K562 treated with DMSO at 1 percent for 24 hours (cell line): Measurements from ENCODE around the gene EPHB3. TPM values are rescaled to one million over a fixed set of nuclear protein-coding genes. Genes with fewer than 3 reads are reported as not detected.

Experiments
- total RNA-seq: library from RNA; unstranded; fragments of 300-600 nt; gene quantifications from 2 replicates; pipeline ENCODE4 v1.2.3, GENCODE V29; 2022; ENCODE audit warnings: low read depth; ENCODE audit not compliant: insufficient read depth

Gene EPHB3
- not detected in 2 replicates for total RNA-seq

DNA sequence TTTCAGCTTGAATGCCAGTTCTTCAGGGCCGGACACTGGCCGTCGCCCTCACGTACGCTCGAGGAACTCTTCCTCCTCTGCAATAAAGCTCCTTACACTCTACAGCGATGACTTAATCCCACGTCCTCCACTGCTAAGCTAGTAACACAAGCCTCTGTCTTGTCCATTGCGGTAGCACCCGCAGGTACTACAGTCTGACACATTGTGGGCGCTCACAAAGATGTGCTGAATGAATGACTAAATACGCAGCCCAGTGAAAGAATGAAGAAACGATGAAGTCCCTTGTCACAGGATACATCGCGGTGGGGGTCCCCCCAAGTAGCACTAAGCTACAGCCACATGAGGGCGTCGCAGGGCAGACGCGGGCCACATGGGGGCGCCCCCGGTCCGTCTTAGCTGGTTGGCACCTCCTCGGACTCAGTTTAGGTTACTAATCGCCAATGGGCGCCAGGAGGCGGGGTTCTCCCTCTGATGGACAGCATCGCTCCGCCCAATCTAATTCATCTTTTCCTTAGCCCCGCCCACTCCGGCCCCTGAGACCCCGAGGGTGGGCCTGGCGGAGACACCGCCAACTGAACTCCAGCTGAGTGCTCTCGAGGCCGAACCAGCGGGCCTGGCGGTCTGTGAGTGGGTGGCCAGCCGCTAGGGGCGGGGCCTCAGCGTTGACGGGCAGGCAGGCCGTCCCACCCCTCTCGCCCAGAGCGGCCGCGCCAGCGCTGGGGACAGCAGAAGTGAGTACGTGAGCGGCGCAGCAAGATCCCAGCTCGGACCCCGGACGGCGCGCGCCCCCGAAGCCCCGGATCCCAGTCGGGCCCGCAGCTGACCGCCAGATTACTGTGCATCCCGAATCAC, at the start of gene EPHB3:
Gene EPHB3 (plus strand): TSS at position 725 of the 852 bp plus-strand sequence. CDS start 451 bp downstream, outside the sequence.

Other genes starting within 250 kb of the EPHB3 start
- gene EIF4G1, start 247.2 kb upstream of the EPHB3 start, total RNA-seq: 223 and 230 TPM in 2 replicates
- 22.9 and 24.4 TPM in 2 replicates for gene FAM131A, start 224.2 kb upstream of the EPHB3 start, total RNA-seq
- 9.1 and 10.1 TPM in 2 replicates for gene CLCN2, start 200.2 kb upstream of the EPHB3 start, total RNA-seq
- gene POLR2H, start 200.1 kb upstream of the EPHB3 start, total RNA-seq: 93.4 and 94.2 TPM in 2 replicates
- gene THPO, start 183.6 kb upstream of the EPHB3 start, total RNA-seq: 0.78 and 1.3 TPM in 2 replicates
- 0.43 and 0.71 TPM in 2 replicates for gene CHRD, start 181.7 kb upstream of the EPHB3 start, total RNA-seq
- 45.2 and 50.3 TPM in 2 replicates for gene MAGEF1, start 150.3 kb downstream of the EPHB3 start, total RNA-seq